GM21786 (cell line): ENCODE measurements around the gene CDK5.

Experiments used
- ATAC-seq: cut with Tn5 transposase; IDR thresholded peaks from one replicate; pipeline ENCODE4 v1.9.1; 2021; ENCODE audit not compliant: unreplicated experiment

The CDK5 gene

DNA sequence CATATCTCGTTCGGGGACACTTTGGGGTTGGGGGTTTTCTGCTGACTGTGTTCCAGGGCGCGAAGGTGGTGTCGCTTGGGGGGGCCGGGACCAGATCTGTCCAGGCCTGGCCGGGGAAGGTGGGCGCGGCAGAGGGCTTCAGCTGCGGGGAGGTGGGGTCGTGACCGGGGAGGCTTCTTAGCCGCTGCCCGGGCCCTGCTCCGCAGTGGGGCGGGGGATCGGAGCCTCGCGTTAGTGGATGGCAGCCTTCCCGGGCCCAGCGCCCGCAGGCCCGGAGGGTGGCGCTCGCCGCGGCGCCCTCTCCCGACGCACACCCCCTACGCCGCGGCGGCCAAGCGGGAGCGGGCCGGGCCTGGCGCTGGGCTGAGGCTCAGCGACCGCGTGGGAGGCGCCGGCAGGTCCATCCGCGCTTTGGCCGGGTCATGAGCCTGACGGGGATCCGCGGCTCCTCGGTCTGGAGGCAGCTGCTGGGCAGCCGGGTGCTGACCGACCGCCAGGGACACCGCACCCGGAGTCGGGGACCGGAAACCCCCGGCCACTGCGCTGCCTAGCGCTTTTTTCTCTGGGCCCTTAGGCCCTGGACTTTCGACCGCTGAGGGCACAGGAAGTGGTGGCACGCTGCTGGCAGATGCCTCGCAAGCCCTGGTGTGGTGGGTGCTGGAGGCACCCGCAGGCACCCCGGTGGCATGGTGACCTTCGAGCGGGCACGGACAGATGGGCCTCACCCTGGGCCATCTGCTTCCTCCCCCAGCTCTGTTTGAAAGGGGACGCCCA lies 29.7 kb upstream of the CDK5 start:
- peak; percentile 38 for ATAC-seq

GRCh38 chr7:151086802-151087244 lies 29.1 kb upstream of the CDK5 start:
- no peak for ATAC-seq

DNA sequence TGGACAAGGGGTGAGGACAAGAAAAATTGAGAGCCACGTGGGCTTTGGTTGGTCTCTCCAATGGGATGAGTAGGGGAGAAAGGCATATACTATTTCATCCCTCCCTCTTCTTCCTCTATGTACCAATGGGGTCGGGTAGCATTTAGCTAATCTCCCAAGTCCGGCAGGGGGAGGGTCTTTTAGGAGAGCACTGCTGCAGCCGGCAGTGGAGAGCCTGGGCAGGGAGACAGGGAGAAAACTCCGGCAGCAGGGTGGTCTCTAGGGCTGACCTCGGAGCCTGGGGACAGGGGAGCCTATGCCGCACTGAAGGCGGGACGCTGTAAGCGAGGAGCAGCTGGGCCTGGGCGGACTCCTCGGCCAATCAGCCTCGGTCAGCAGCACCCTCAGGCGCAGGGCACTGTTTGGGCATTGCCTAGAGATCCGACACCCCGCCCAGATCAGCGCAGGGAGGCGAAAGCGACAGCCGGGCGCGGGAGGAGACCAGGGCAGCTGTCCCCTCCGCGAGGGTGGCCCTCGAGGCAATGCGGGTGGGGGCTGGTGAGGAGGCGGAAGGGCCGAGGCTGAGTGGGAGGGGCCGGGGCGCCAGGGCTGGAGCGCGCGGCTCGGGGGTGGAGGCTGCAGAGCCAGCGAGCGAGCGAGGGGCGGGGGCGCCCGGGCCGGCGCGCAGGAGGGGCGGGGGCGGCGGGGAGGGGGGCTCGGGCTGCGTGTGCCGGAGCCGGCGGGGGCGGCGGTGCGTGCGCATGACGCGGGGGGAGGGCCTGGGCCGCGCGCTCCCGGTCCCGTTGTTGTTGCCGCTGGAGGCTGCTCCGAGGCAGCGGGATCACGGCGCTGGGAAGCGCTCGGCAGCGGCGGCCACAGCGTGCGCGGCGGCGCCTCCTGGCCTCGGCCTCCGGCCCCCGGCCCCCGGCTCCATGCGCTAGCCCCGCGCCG lies 28.3 kb upstream of the CDK5 start, which contains the start of gene AGAP3:
Gene AGAP3 (plus strand): TSS at position 785 of the 930 bp plus-strand sequence. CDS start 267 bp downstream, outside the sequence.
- peak; percentile 42 for ATAC-seq

DNA sequence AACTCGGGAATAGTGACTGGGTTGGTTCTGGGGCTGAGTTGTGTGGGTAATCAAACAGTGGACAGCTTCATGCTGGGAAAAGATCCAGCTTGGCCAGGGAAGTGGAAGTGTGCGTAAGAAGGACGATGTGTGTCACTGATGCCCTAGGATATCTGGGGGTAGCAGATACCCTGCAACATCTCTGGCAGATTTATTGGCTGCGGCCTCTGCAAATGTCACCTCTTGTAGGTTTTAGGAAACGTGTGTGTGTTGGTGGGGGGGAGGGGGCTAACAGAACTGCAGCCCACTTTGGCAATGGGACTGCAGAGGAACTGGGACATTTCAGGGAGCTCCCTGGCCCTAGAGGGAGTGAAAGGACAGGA lies 27.6 kb upstream of the CDK5 start:
- no peak for ATAC-seq

GRCh38 chr7:151083824-151084160 lies 26.1 kb upstream of the CDK5 start:
- no peak for ATAC-seq

- peak; percentile 39 for ATAC-seq
Observed at GRCh38 chr7:151083071-151083823, 25.6 kb upstream of the CDK5 start, which contains the start of gene TMUB1. Gene TMUB1 (minus strand): TSS chr7:151083493. CDS start chr7:151082563, 930 bp downstream.

DNA sequence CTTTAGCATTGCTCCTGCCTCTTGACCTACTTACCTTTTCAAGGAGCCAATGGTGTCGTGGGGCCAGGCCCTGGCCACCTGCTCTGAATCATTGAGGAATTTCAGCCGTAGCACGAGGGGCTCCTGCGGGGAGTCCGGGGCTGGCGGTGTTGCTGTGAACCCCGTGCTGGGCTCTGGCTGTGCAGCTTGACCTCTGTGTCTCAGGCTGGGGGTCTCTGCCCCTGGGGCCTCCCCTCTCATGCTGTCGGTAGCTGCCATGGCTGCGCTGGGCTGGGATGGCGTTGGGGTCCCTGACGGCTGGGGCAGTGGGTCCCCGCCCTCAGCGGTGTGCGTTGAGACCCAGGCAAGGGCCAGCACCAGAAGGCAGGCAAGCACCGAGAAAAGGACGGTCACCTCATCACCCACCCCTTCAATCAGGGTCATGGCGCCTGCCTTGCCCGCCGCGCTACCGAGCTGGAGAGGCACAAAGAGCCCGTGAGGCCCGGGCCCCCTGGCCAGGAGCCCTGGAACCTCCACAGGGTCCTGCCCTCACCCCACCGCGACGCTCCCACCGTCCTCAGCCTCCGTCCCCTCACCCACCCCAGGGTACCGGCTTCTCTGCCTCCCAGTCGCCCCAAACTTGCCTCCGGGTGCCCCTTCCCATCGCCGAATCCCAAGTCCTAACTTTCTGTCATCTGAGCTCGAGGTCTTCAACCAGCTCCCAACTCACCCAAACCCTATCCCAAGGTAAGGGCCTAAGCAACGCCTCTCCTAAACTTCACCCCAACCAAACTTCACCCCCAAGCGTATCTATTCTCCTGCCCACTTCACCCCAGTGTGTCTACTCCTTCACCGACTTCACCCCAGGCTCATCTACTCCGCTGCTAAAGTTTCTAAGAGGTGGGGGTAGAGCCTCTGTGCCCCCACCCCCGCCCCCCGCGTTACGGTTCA lies 24.7 kb upstream of the CDK5 start:
- no peak for ATAC-seq

- ATAC-seq, result no peak
Observed at GRCh38 chr7:151081170-151082101, 23.7 kb upstream of the CDK5 start.

DNA sequence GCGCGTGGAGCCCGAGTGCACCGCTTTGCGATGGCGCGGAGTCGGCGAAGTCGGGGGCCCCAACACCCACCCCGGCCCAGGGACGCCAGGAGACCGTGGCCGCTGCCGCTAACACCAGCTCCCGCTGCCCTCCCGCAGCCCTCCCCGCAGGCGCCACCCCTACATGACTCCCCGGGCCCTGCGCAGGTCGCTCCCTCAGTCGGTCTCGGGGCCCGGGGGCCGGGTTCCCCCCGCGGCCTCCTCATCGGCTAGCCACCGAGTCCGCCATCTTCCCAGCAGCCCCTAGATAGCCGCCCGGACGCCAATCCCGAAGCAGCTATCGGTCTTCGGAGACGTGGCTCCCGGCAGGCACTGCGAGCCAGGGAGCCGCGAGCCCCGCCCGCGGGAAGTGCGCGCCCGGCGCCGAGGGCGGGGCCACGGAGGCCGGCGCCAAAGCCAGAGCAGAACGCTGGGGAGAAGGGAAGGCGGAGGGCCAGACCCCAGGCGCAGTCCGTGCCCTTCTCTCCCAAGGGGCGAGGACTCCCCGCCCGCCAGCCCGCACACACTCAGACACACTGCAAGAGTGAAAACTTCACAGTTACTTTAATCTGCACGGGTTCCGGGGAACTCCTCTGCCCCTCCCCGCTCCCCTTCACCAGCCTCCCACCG lies 22.9 kb upstream of the CDK5 start, which contains the start of gene FASTK:
Gene FASTK (minus strand): TSS at position 288 of the 648 bp plus-strand sequence. CDS start 43 bp downstream, at position 245.
- ATAC-seq, result peak; percentile 79

DNA sequence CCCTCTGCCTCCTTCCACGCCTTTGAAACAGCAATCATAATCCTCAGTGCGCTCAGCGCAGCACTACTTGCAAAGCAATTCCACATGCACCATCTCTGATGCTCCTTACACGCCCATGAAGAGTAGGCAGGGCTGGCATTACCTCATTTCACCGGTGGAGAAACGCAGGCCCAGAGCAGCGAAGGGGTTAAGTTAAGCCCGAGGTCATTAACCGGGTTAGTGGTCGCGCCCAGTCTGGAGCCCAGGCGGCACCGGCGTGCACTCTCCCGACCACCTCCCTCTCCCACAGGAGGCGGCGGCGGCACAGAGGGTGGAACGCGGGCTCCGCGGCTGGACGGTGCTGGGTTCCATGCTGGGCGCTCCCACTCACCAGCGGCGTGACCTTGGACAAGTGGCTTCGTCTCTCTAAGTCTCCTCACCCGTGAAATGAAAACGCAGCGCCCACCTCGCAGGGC lies 22.4 kb upstream of the CDK5 start:
- peak; percentile 0 for ATAC-seq

DNA sequence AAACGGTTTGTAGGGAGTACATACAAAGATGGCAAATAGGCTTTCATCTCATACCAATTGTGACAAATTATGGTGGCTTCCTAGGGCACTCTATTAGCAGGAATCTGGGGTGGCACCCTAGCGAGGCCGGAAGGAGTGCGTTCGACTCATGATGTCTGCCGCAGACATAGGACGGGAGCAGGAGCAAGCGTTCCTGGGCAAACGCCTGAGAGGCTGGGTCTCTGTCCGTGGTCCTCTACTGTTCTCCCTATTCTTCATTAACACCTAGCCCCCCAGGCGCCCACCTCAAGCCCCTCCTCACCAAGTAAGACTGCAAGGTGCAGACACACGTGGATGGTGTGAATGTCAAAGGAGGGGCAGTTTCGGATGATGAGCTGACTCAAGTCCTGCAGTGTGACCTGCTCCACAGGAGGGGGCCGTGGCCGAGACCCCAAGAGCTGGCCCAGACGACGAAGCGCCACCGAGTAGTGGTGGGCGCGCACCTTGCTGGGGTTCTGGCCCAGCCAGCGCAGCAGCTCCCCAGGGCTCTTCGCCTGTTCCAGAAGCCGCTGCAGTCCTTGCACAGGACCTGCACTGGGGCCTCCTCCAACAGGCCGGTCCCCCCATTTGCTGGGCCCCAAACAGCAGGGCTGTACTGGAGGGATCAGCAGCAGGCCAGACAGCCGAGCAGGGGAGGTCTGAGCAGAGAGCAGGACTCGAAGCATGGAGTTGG lies 21.7 kb upstream of the CDK5 start:
- no peak for ATAC-seq

DNA sequence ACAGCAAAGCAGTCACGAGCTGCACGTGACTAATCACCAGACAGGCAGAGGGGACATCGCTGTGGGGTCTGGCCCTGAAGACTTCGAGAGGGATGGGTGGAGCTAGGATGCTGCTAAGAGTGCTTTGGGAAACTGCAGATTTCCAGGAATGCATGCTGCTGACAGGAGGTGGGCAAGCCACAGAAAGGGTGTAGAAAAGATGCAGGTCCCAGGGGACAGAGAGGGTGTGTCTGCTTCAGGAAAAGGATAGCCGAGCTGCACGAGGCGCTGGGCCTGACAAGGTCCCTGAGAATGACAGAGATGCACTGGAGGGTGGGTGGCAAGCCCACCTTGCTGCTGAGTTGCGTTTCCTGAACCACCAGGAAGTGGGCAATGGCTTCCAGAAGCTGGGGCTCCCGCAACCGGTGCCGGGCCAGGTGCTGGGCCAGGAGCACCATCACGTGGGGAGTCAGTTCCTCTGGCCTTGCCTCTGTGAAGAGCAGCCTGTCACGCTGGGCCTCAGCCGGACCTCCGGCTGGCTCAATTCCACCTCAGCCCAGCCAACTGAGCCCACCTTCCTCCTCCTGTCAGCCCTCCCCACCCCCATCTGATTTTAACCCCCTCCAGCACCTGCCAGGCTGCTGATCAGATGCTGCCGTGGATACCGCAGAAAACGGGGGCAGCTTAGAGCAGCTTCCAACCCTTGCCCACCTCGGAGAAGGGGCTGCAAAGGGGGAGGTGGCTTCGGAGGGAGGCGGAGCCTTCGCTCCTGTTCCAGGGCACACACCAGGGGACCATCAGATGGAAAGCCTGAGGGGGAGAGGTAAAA lies 20.7 kb upstream of the CDK5 start:
- ATAC-seq, result no peak

GRCh38 chr7:151077705-151078232 lies 20.1 kb upstream of the CDK5 start:
- ATAC-seq, result no peak

GRCh38 chr7:151076863-151077704 lies 19.4 kb upstream of the CDK5 start:
- ATAC-seq, result no peak

GRCh38 chr7:151075978-151076426 lies 18.3 kb upstream of the CDK5 start:
- ATAC-seq, result no peak

GRCh38 chr7:151075662-151075971 lies 17.9 kb upstream of the CDK5 start:
- no peak for ATAC-seq
